Panc1 (cell line): ENCODE measurements around the gene ADAM12. TPM values are rescaled to one million over a fixed set of nuclear protein-coding genes. Genes with fewer than 3 reads are reported as not detected.

Experiments
- ATAC-seq: fragments of 200-7000 bp; cut with Tn5 transposase; 2 replicates; pipeline ENCODE4 v1.9.1; 2020; ENCODE audit warnings: mild to moderate bottlenecking, moderate library complexity
- BruUV-seq: library from RNA; stranded (reverse); fragments of 400-500 nt; replicated peaks from 2 replicates; lab custom pipeline; 2021; lab: Mats Ljungman, UMichigan
- CTCF ChIA-PET: fragments of 300-600 bp; sonication (Branson Sonifier 250); formaldehyde crosslinking; loops from one replicate; lab custom pipeline; 2022; ENCODE audit warnings: antibody characterized with exemption; lab: Charles Lee
- POLR2A ChIA-PET: fragments of 300-600 bp; sonication (Branson Sonifier 250); formaldehyde crosslinking; loops from one replicate; lab custom pipeline; 2022; ENCODE audit warnings: antibody characterized with exemption; lab: Charles Lee
- DNase-seq: peaks from one replicate; pipeline ENCODE4 v3.0.0-alpha.2; 2010; ENCODE audit warnings: low read depth, low spot score
- H3K27ac ChIP-seq: 2 replicates; pipeline ENCODE4 v1.5.1; 2011; ENCODE audit warnings: mild to moderate bottlenecking, low read length, inconsistent platforms
- H3K27me3 ChIP-seq: fragments of 200-500 bp; sonication (Bioruptor generic); 2 replicates; pipeline ENCODE4 v1.6.0; 2014; ENCODE audit warnings: low read length, inconsistent platforms; ENCODE audit not compliant: control insufficient read depth, insufficient read depth
- H3K36me3 ChIP-seq: fragments of 200-500 bp; sonication (Bioruptor generic); 2 replicates; pipeline ENCODE4 v1.5.1; 2014; ENCODE audit warnings: inconsistent platforms, mild to moderate bottlenecking, low read length, moderate library complexity; ENCODE audit not compliant: control insufficient read depth, insufficient read depth
- H3K4me1 ChIP-seq: 2 replicates; pipeline ENCODE4 v1.5.1; 2011; ENCODE audit warnings: inconsistent platforms, mild to moderate bottlenecking, low read length, moderate library complexity; ENCODE audit not compliant: control insufficient read depth, insufficient read depth
- H3K4me3 ChIP-seq, 2 experiments: 2 replicates each; pipeline ENCODE4 v1.5.1; 2011 to 2012; ENCODE audit warnings: low read depth in 2 of 2, low read length in 2 of 2, mild to moderate bottlenecking in 2 of 2, inconsistent platforms in 1 of 2, moderate library complexity in 1 of 2
- H3K9me3 ChIP-seq: fragments of 200-500 bp; sonication (Bioruptor generic); 2 replicates; pipeline ENCODE4 v1.5.1; 2014; ENCODE audit warnings: low read depth, mild to moderate bottlenecking, inconsistent platforms, low read length, moderate library complexity; ENCODE audit not compliant: control insufficient read depth, insufficient read depth
- POLR2AphosphoS5 ChIP-seq: IDR thresholded peaks from 2 replicates; pipeline ENCODE4 v1.6.1; 2012; ENCODE audit warnings: mild to moderate bottlenecking, low read depth, low read length, moderate library complexity
- SIN3A ChIP-seq: IDR thresholded peaks from 2 replicates; pipeline ENCODE4 v1.6.1; 2012; ENCODE audit warnings: low read depth, mild to moderate bottlenecking, low read length, moderate library complexity, borderline replicate concordance; ENCODE audit not compliant: insufficient read depth
- TCF7L2 ChIP-seq: IDR thresholded peaks from 2 replicates; pipeline ENCODE4 v1.6.1; 2011; ENCODE audit warnings: mild to moderate bottlenecking, low read depth, low read length, inconsistent platforms
- in situ Hi-C: cut with HindIII; loops from 2 replicates; pipeline ENCODE4 v1.10.0; 2016; ENCODE audit warnings: low sequenced_read_pairs, low pct_unique_long_range_greater_than_20kb
- intact Hi-C: fragments of 100-400 bp; cut with micrococcal nuclease; formaldehyde crosslinking; loops from one replicate; pipeline ENCODE4 v1.10.0; 2022; ENCODE audit not compliant: unreplicated experiment
- total RNA-seq: library from RNA; stranded (reverse); gene quantifications from one replicate; pipeline ENCODE4 v1.2.1, GENCODE V29; 2021; ENCODE audit not compliant: unreplicated experiment
- TF ChIP-seq, protein P1 (sequence below): fragments of 450-650 bp; IDR thresholded peaks from 2 replicates; pipeline ENCODE4 v1.5.1; 2017; ENCODE audit warnings: mild to moderate bottlenecking
- TF ChIP-seq, protein P2 (sequence below), 2 experiments: IDR thresholded peaks; 2 replicates each; pipeline ENCODE4 v1.6.1; 2011 to 2012; ENCODE audit warnings: low read depth in 2 of 2, control low read depth in 1 of 2, low read length in 1 of 2, mild to moderate bottlenecking in 1 of 2, moderate library complexity in 1 of 2; ENCODE audit not compliant: insufficient read depth in 1 of 2

ADAM12 gene
- total RNA-seq, 1 experiment from 2014 or later, result 0.10 TPM

DNA sequence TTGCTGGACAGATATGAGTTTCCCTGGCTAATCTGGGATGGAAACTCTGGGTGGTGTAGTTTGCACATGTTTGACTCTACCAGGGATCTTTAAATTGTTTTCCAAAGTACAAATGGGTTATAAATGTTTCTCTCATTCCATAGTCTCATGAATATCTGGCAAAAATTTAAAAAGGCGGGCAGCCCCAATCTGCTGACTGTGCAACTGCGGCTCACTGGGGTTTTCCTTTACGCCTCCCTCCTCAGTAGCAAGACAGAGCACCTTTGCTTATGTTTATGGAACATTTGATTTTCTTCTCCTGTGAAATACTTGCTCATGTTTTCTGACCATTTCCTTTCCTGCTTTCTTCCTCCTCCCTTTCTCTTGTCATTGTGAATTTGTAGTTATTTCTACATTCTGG is 105.0 kb downstream of the ADAM12 start:
- H3K4me3 ChIP-seq, result no peak overlapping the region
- TF ChIP-seq SIN3A, result no peak
- TF ChIP-seq, protein P1, sequence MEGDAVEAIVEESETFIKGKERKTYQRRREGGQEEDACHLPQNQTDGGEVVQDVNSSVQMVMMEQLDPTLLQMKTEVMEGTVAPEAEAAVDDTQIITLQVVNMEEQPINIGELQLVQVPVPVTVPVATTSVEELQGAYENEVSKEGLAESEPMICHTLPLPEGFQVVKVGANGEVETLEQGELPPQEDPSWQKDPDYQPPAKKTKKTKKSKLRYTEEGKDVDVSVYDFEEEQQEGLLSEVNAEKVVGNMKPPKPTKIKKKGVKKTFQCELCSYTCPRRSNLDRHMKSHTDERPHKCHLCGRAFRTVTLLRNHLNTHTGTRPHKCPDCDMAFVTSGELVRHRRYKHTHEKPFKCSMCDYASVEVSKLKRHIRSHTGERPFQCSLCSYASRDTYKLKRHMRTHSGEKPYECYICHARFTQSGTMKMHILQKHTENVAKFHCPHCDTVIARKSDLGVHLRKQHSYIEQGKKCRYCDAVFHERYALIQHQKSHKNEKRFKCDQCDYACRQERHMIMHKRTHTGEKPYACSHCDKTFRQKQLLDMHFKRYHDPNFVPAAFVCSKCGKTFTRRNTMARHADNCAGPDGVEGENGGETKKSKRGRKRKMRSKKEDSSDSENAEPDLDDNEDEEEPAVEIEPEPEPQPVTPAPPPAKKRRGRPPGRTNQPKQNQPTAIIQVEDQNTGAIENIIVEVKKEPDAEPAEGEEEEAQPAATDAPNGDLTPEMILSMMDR, result no peak
- no TSS peak for BruUV-seq
- intact Hi-C loops (no loop called here), in situ Hi-C loops (no loop called here)
- no peaks in the 10 kb centered on the region for H3K4me1 ChIP-seq
- H3K27ac ChIP-seq, result no peak overlapping the region
- ChIA-PET POLR2A (no interaction called here), CTCF (no interaction called here)
- DNase-seq, result no peak
- H3K36me3 ChIP-seq, result no peaks in the 10 kb centered on the region
- H3K27me3 ChIP-seq, result no peaks in the 10 kb centered on the region
- H3K9me3 ChIP-seq, result no peaks in the 10 kb centered on the region
- ATAC-seq, result no peak

DNA sequence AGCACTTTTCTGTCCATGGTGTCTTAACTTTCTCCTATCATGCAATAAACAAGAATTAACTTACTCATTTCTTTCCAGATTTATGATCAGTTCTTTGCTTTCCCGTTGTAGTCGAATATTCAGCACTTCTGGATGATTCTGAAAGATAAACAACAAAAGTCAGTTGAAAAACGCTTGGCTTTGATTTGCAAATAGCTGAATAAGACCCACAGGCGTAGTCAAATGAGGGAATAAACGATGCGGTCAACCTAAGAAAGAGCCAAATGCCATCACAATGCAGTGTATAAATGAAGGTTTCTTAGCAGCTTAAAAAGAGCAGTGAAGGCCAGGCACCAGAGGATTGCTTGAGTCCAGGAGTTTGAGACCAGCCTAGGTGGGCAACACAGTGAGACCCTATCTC is 109.4 kb downstream of the ADAM12 start:
- H3K36me3 ChIP-seq, result no peaks in the 10 kb centered on the region; the same call in 1 of the 2 replicates
- no peak for DNase-seq
- no peak overlapping the region for H3K27ac ChIP-seq
- BruUV-seq, result no TSS peak
- intact Hi-C loops, result no loop called here
- H3K9me3 ChIP-seq, result no peaks in the 10 kb centered on the region
- in situ Hi-C loops, result no loop called here
- no peaks in the 10 kb centered on the region for H3K4me1 ChIP-seq
- ChIA-PET POLR2A (interaction anchor here (0.5 to 0.6 kb wide), 2 partner anchors 118 to 277 kb away, joined by 3 read pairs; no protein-coding TSS in a partner anchor), CTCF (no interaction called here)
- no peak overlapping the region for H3K4me3 ChIP-seq
- no peaks in the 10 kb centered on the region for H3K27me3 ChIP-seq
- no peak for ATAC-seq
- TF ChIP-seq SIN3A (no peak), POLR2AphosphoS5 (no peak), TCF7L2 (no peak)
- TF ChIP-seq, protein P2, sequence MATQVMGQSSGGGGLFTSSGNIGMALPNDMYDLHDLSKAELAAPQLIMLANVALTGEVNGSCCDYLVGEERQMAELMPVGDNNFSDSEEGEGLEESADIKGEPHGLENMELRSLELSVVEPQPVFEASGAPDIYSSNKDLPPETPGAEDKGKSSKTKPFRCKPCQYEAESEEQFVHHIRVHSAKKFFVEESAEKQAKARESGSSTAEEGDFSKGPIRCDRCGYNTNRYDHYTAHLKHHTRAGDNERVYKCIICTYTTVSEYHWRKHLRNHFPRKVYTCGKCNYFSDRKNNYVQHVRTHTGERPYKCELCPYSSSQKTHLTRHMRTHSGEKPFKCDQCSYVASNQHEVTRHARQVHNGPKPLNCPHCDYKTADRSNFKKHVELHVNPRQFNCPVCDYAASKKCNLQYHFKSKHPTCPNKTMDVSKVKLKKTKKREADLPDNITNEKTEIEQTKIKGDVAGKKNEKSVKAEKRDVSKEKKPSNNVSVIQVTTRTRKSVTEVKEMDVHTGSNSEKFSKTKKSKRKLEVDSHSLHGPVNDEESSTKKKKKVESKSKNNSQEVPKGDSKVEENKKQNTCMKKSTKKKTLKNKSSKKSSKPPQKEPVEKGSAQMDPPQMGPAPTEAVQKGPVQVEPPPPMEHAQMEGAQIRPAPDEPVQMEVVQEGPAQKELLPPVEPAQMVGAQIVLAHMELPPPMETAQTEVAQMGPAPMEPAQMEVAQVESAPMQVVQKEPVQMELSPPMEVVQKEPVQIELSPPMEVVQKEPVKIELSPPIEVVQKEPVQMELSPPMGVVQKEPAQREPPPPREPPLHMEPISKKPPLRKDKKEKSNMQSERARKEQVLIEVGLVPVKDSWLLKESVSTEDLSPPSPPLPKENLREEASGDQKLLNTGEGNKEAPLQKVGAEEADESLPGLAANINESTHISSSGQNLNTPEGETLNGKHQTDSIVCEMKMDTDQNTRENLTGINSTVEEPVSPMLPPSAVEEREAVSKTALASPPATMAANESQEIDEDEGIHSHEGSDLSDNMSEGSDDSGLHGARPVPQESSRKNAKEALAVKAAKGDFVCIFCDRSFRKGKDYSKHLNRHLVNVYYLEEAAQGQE (IDR thresholded peaks at IDR 0.05; ENCODE audit: insufficient read depth in 1 of 2, low read depth in 2 of 2, low read length in 1 of 2), result no peak
- TF ChIP-seq, protein P1, result no peak
